HepG2 (cell line): ENCODE measurements around the gene CRY1. TPM values are rescaled to one million over a fixed set of nuclear protein-coding genes. Genes with fewer than 3 reads are reported as not detected.

Experiments
- AHDC1 ChIP-seq: sonication (generic); formaldehyde crosslinking; IDR thresholded peaks from 2 replicates; pipeline ENCODE4 v1.5.1; 2020; ENCODE audit warnings: mild to moderate bottlenecking, missing genetic modification reagents, borderline replicate concordance
- ATF7-NPFF ChIP-seq: sonication (generic); formaldehyde crosslinking; IDR thresholded peaks from 2 replicates; pipeline ENCODE4 v1.8.1; 2023; ENCODE audit warnings: mild to moderate bottlenecking, low read depth, missing genetic modification reagents, moderate library complexity
- DMTF1 ChIP-seq: sonication (generic); formaldehyde crosslinking; IDR thresholded peaks from 2 replicates; pipeline ENCODE4 v1.4.0; 2020; ENCODE audit warnings: mild to moderate bottlenecking, missing genetic modification reagents
- ELF4 ChIP-seq: sonication (generic); formaldehyde crosslinking; IDR thresholded peaks from 2 replicates; pipeline ENCODE4 v1.5.0; 2020; ENCODE audit warnings: missing genetic modification reagents, mild to moderate bottlenecking, moderate library complexity, borderline replicate concordance
- LRRFIP1 ChIP-seq: sonication (generic); formaldehyde crosslinking; conservative IDR thresholded peaks from 2 replicates; pipeline ENCODE4 v1.4.0; 2020; ENCODE audit warnings: missing genetic modification reagents
- SMAD3 ChIP-seq: sonication (generic); formaldehyde crosslinking; IDR thresholded peaks from 2 replicates; pipeline ENCODE4 v1.4.0; 2020; ENCODE audit warnings: missing genetic modification reagents
- SSRP1 ChIP-seq: IDR thresholded peaks from 2 replicates; pipeline ENCODE4 v1.6.1; 2016; ENCODE audit warnings: control low read depth
- ZC3H13 ChIP-seq: sonication (generic); formaldehyde crosslinking; IDR thresholded peaks from 2 replicates; pipeline ENCODE4 v1.8.1; 2023; ENCODE audit warnings: mild to moderate bottlenecking, missing genetic modification reagents, moderate library complexity
- ZEB1 ChIP-seq: IDR thresholded peaks from 2 replicates; pipeline ENCODE4 v1.6.1; 2012; ENCODE audit warnings: mild to moderate bottlenecking, low read depth, inconsistent platforms; ENCODE audit not compliant: insufficient replicate concordance
- ZNF264 ChIP-seq: sonication (generic); formaldehyde crosslinking; IDR thresholded peaks from 2 replicates; pipeline ENCODE4 v1.4.0; 2020; ENCODE audit warnings: missing genetic modification reagents
- ZNF431 ChIP-seq: sonication (generic); formaldehyde crosslinking; IDR thresholded peaks from 2 replicates; pipeline ENCODE4 v1.9.0; 2022; ENCODE audit warnings: missing genetic modification reagents, low read depth, mild to moderate bottlenecking, borderline replicate concordance
- ZNF451 ChIP-seq: sonication (generic); formaldehyde crosslinking; IDR thresholded peaks from 2 replicates; pipeline ENCODE4 v1.5.0; 2020; ENCODE audit warnings: mild to moderate bottlenecking, missing genetic modification reagents
- ZNF614 ChIP-seq: IDR thresholded peaks from 2 replicates; pipeline ENCODE4 v1.6.1; 2018; ENCODE audit warnings: missing biosample characterization, missing genetic modification reagents, inconsistent platforms, borderline replicate concordance
- ZNF672 ChIP-seq: sonication (generic); formaldehyde crosslinking; IDR thresholded peaks from 2 replicates; pipeline ENCODE4 v1.8.1; 2022; ENCODE audit warnings: missing genetic modification reagents
- ZNF775 ChIP-seq: sonication (generic); formaldehyde crosslinking; IDR thresholded peaks from 2 replicates; pipeline ENCODE4 v1.4.0; 2020; ENCODE audit warnings: missing genetic modification reagents, mild to moderate bottlenecking, moderate library complexity, borderline replicate concordance
- ZNF782 ChIP-seq: sonication (generic); formaldehyde crosslinking; IDR thresholded peaks from 2 replicates; pipeline ENCODE4 v1.4.0; 2020; ENCODE audit warnings: missing genetic modification reagents, mild to moderate bottlenecking, borderline replicate concordance
- ZXDC ChIP-seq: sonication (generic); formaldehyde crosslinking; IDR thresholded peaks from 2 replicates; pipeline ENCODE4 v1.5.0; 2020; ENCODE audit warnings: mild to moderate bottlenecking, missing genetic modification reagents
- polyA plus RNA-seq, 8 experiments: library from polyadenylated mRNA; depleted of rRNA in 3 of 8; stranded (reverse) in 7 of 8; unstranded in 1 of 8; fragments of >200 nt; fragmentation: Illumina TruSeq in 4 of 8; extraction: Trizol in 4 of 8; gene quantifications; 2 replicates each; pipeline versions ENCODE4 v1.2.1 to v1.2.3, GENCODE V29; 2011 to 2016; ENCODE audit warnings: low read depth in 4 of 8, missing spikeins in 1 of 8, mixed read lengths in 1 of 8; ENCODE audit not compliant: insufficient read depth in 1 of 8
- total RNA-seq, 5 experiments: library from RNA; depleted of rRNA; stranded (reverse); fragments of >200 nt; fragmentation: Illumina TruSeq; extraction: Trizol; gene quantifications; 2 replicates each; pipeline ENCODE4 v1.2.3, GENCODE V29; 2016; ENCODE audit warnings: low read depth in 1 of 5

The CRY1 gene
- total and polyA plus RNA-seq, 2 of the 13 experiments (the other 11 are each of a cell fraction or from before 2014, with no cell fraction given), result 11.4 to 13.9 TPM

- TF ChIP-seq AHDC1, result 0 out of 2 replicates have a peak, but pooled peaks have one; percentile 28
- no peak for TF ChIP-seq ZEB1
- TF ChIP-seq ZNF614 (CRISPR knock-in tag), result 0 out of 2 replicates have a peak, but pooled peaks have one; percentile 35
- no peak for TF ChIP-seq SSRP1 (CRISPR knock-in tag)
- TF ChIP-seq ZNF264 (CRISPR knock-in tag), result 0 out of 2 replicates have a peak, but pooled peaks have one; percentile 20
- 0 out of 2 replicates have a peak, but pooled peaks have one; percentile 39 for TF ChIP-seq SMAD3
- no peak for TF ChIP-seq ZNF451
- no peak for TF ChIP-seq ZNF431 (CRISPR knock-in tag)
- TF ChIP-seq ZNF782 (CRISPR knock-in tag), result no peak
- TF ChIP-seq ELF4, result 0 out of 2 replicates have a peak, but pooled peaks have one; percentile 24
- TF ChIP-seq ATF7-NPFF (CRISPR knock-in tag), result no peak
- no peak for TF ChIP-seq ZC3H13 (CRISPR knock-in tag)
- no peak for TF ChIP-seq LRRFIP1 (CRISPR knock-in tag)
- TF ChIP-seq DMTF1 (CRISPR knock-in tag), result no peak
- TF ChIP-seq ZNF775 (CRISPR knock-in tag), result no peak
- no peak for TF ChIP-seq ZNF672 (CRISPR knock-in tag)
- no peak for TF ChIP-seq ZXDC (CRISPR knock-in tag)
Measured at GRCh38 chr12:106974511-106974910, 118.8 kb downstream of the CRY1 start (continued).
